A549 (cell line): ENCODE data around the gene ASTN1. TPM values are rescaled to one million over a fixed set of nuclear protein-coding genes. Genes with fewer than 3 reads are reported as not detected.

Experiments
- ATAC-seq, 2 experiments: fragments of 200-7000 bp in 1 of 2; fragments of >200 bp in 1 of 2; cut with Nextera tagmentation in 1 of 2; cut with Tn5 transposase in 1 of 2; 3 replicates each; pipeline versions ENCODE4 v1.8.0 to v1.9.1; 2018 to 2020; ENCODE audit warnings: mild to moderate bottlenecking in 1 of 2, moderate library complexity in 1 of 2
- CTCF ChIA-PET: fragments of 300-600 bp; sonication (Branson Sonifier 250); formaldehyde crosslinking; extraction: SDS; loops from one replicate; lab custom pipeline; 2021; ENCODE audit warnings: antibody characterized with exemption, inconsistent platforms; lab: Yijun Ruan, JAX
- POLR2A ChIA-PET: fragments of 350-600 bp; formaldehyde crosslinking; extraction: SDS; loops from one replicate; lab custom pipeline; 2021; ENCODE audit warnings: antibody characterized with exemption, inconsistent platforms; lab: Yijun Ruan, JAX
- DNase-seq, 2 experiments: peaks; one replicate each; pipeline versions ENCODE4 v3.0.0 to v3.0.0-alpha.2; 2011 to 2016; ENCODE audit warnings: low read depth in 1 of 2, low spot score in 1 of 2
- FAIRE-seq: peaks from 2 replicates; lab custom pipeline; 2011; peaks lifted over from hg19 to GRCh38; lab: Jason Lieb, UNC
- H3K27ac ChIP-seq, 2 experiments: fragments of >200 bp; sonication (Bioruptor Twin); formaldehyde crosslinking; 3 replicates each; pipeline ENCODE4 v1.5.1; 2016 to 2017
- H3K4me1 ChIP-seq: fragments of >200 bp; sonication (Bioruptor Twin); formaldehyde crosslinking; 3 replicates; pipeline ENCODE4 v1.6.1; 2016
- H3K4me2 ChIP-seq: fragments of >200 bp; sonication (Bioruptor Twin); formaldehyde crosslinking; 3 replicates; pipeline ENCODE4 v1.6.1; 2016
- H3K4me3 ChIP-seq: fragments of >200 bp; sonication (Bioruptor Twin); formaldehyde crosslinking; 3 replicates; pipeline ENCODE4 v1.5.1; 2016
- H3K9me3 ChIP-seq: fragments of >200 bp; sonication (Bioruptor Twin); formaldehyde crosslinking; 3 replicates; pipeline ENCODE4 v1.6.1; 2016
- ATOH8 ChIP-seq: fragments of 250-450 bp; sonication (Bioruptor Pico); IDR thresholded peaks from 2 replicates; pipeline ENCODE4 v1.5.0; 2020; ENCODE audit warnings: low read depth, mild to moderate bottlenecking, moderate library complexity
- BHLHE40 ChIP-seq: IDR thresholded peaks from 2 replicates; pipeline ENCODE4 v1.6.1; 2012; ENCODE audit warnings: low read depth, low read length, inconsistent platforms
- CBX2 ChIP-seq: fragments of 200-600 bp; sonication (generic); IDR thresholded peaks from 2 replicates; pipeline ENCODE4 v1.6.1; 2016; ENCODE audit warnings: low read depth, mild to moderate bottlenecking, borderline replicate concordance
- CHD4 ChIP-seq: fragments of 200-600 bp; sonication (generic); IDR thresholded peaks from 2 replicates; pipeline ENCODE4 v1.6.1; 2016; ENCODE audit warnings: antibody characterized with exemption, mild to moderate bottlenecking, borderline replicate concordance
- EP300 ChIP-seq, 2 experiments: fragments of >200 bp; sonication (Bioruptor Twin); formaldehyde crosslinking; IDR thresholded peaks; 2 replicates in 1 of 2; 3 replicates in 1 of 2; pipeline ENCODE4 v1.6.1; 2016 to 2017
- ESRRA ChIP-seq: fragments of 150-350 bp; IDR thresholded peaks from 2 replicates; pipeline ENCODE4 v1.6.1; 2014; ENCODE audit warnings: mild to moderate bottlenecking, low read length, borderline replicate concordance
- HDAC2 ChIP-seq: fragments of 200-600 bp; sonication (generic); IDR thresholded peaks from 2 replicates; pipeline ENCODE4 v1.6.1; 2016
- HES2 ChIP-seq: fragments of >200 bp; sonication (Bioruptor Twin); formaldehyde crosslinking; IDR thresholded peaks from 2 replicates; pipeline ENCODE4 v1.6.1; 2016
- HOXB5 ChIP-seq: fragments of 250-450 bp; sonication (Bioruptor Pico); IDR thresholded peaks from 2 replicates; pipeline ENCODE4 v1.5.0; 2020; ENCODE audit warnings: mild to moderate bottlenecking, moderate library complexity
- JUN ChIP-seq, 2 experiments: fragments of >200 bp; sonication (Bioruptor Twin); formaldehyde crosslinking; IDR thresholded peaks; 2 replicates in 1 of 2; 3 replicates in 1 of 2; pipeline ENCODE4 v1.6.1; 2016 to 2017
- MAFK ChIP-seq: fragments of 450-650 bp; IDR thresholded peaks from 2 replicates; pipeline ENCODE4 v1.6.1; 2014; ENCODE audit not compliant: partially characterized antibody
- MAX ChIP-seq: IDR thresholded peaks from 2 replicates; pipeline ENCODE4 v1.6.1; 2012
- MAZ ChIP-seq: fragments of 150-350 bp; IDR thresholded peaks from 2 replicates; pipeline ENCODE4 v1.6.1; 2014; ENCODE audit warnings: antibody characterized with exemption, low read depth, low read length, borderline replicate concordance
- MYC ChIP-seq: IDR thresholded peaks from 2 replicates; pipeline ENCODE4 v1.6.1; 2012; ENCODE audit warnings: mild to moderate bottlenecking, inconsistent platforms, low read length, improper control_type of control experiment, borderline replicate concordance
- NFE2L2 ChIP-seq: fragments of 150-350 bp; conservative IDR thresholded peaks from 2 replicates; pipeline ENCODE4 v1.6.1; 2014; ENCODE audit warnings: low read length
- NR3C1 ChIP-seq: fragments of >200 bp; sonication (Bioruptor Twin); formaldehyde crosslinking; IDR thresholded peaks from 3 replicates; pipeline ENCODE4 v1.6.1; 2017
- PBX3 ChIP-seq: IDR thresholded peaks from 2 replicates; pipeline ENCODE4 v1.6.1; 2012
- RCOR1 ChIP-seq: fragments of 150-350 bp; IDR thresholded peaks from 2 replicates; pipeline ENCODE4 v1.6.1; 2014; ENCODE audit warnings: antibody characterized with exemption, low read length, low read depth
- REST ChIP-seq: fragments of 200-600 bp; sonication (generic); IDR thresholded peaks from 2 replicates; pipeline ENCODE4 v1.6.1; 2016; ENCODE audit warnings: antibody characterized with exemption, mild to moderate bottlenecking, moderate library complexity
- SREBF2 ChIP-seq: fragments of 450-650 bp; IDR thresholded peaks from 2 replicates; pipeline ENCODE4 v1.6.1; 2014; ENCODE audit warnings: mild to moderate bottlenecking, moderate library complexity
- TP53 ChIP-seq: fragments of 250-450 bp; sonication (Bioruptor Pico); IDR thresholded peaks from 2 replicates; pipeline ENCODE4 v1.5.0; 2021; ENCODE audit warnings: mild to moderate bottlenecking, moderate library complexity
- ZFP36 ChIP-seq: fragments of 450-650 bp; IDR thresholded peaks from 2 replicates; pipeline ENCODE4 v1.6.1; 2014; ENCODE audit warnings: borderline replicate concordance; ENCODE audit not compliant: partially characterized antibody
- ZNF302 ChIP-seq: fragments of 250-450 bp; sonication (Bioruptor Pico); IDR thresholded peaks from 2 replicates; pipeline ENCODE4 v1.9.0; 2021; ENCODE audit warnings: inconsistent platforms, mild to moderate bottlenecking, moderate library complexity
- whole genome bisulfite sequencing: methylation state at CpG from one replicate; pipeline ENCODE4 v1.1.6; 2017; ENCODE audit errors: missing lambda C conversion rate; 5-methylcytosine and 5-hydroxymethylcytosine counted together
- polyA plus RNA-seq, 4 experiments: library from polyadenylated mRNA; depleted of rRNA in 3 of 4; stranded (reverse); fragments of >200 nt; fragmentation: RNase III in 1 of 4; extraction: RNeasy Plus Mini Kit Qiagen cat#74134 plus additional on column Dnase treatment in 1 of 4; gene quantifications; 2 replicates in 3 of 4; 3 replicates in 1 of 4; pipeline ENCODE4 v1.2.3, GENCODE V29; 2011 to 2017

Gene ASTN1
- polyA plus RNA-seq, 2 of the 4 experiments (the other 2 are of a cell fraction): not detected

- H3K4me1 ChIP-seq: peaks cover 7% of the 10 kb centered on the region; the same call in 1 of the 3 replicates
- ChIA-PET POLR2A (no interaction called here), CTCF (interaction anchor here (1.1 to 3.4 kb wide), 3 partner anchors 11 to 128 kb away, joined by 3 to 25 read pairs (median 3); no protein-coding TSS in a partner anchor)
- peak; percentile 46 to 66 for DNase-seq
- peak within 1 kb of the TSS; percentile 45 for H3K4me3 ChIP-seq
- ATAC-seq: peak; percentile 94 to 98
- 33% methylated on average over 18 of the region's 49 CpGs for WGBS
- no peak within 1 kb of the TSS for H3K27ac ChIP-seq
- TF ChIP-seq ZFP36 (no peak), EP300 (IDR thresholded peaks at IDR 0.05) (no peak), RCOR1 (no peak), HOXB5 (no peak), HES2 (no peak), MAX (no peak)
- no peaks in the 10 kb centered on the region for H3K9me3 ChIP-seq
- no peak for FAIRE-seq
- H3K4me2 ChIP-seq: peak within 1 kb of the TSS; percentile 99
Measured at GRCh38 chr1:177170756-177171535, 6.4 kb upstream of the ASTN1 start, which contains the start of gene BRINP2. TSS of gene BRINP2 (plus strand) at chr1:177170958. CDS start at chr1:177229877, 58,919 bp downstream.

GRCh38 chr1:177165069-177165439 is 542 bp upstream of the ASTN1 start:
- Histone ChIP-seq H3K4me1 (no peaks in the 10 kb centered on the region), H3K9me3 (no peaks in the 10 kb centered on the region), H3K27ac (no peak overlapping the region), H3K4me2 (0 out of 3 replicates have a peak overlapping the region, but pooled peaks have one; percentile 52), H3K4me3 (no peak overlapping the region)
- 15% methylated on average over 9 of the region's 9 CpGs for WGBS
- ATAC-seq: no peak; a peak in 1 of 6 replicates
- POLR2A ChIA-PET: no interaction called here
- CTCF ChIA-PET: interaction anchor here (1.4 to 1.8 kb wide), 2 partner anchors 16 to 88 kb away, joined by 3 to 9 read pairs; no protein-coding TSS in a partner anchor
- no peak for DNase-seq
- TF ChIP-seq ATOH8 (CRISPR knock-in tag) (no peak), TP53 (CRISPR knock-in tag) (no peak), PBX3 (no peak), MAFK (no peak)
- FAIRE-seq: no peak

GRCh38 chr1:177163844-177164379 is 600 bp downstream of the ASTN1 start:
- TF ChIP-seq MYC (no peak), JUN (IDR thresholded peaks at IDR 0.05) (no peak), CBX2 (no peak), ZNF302 (CRISPR knock-in tag) (no peak), NR3C1 (no peak), MAFK (no peak), NFE2L2 (no peak)
- CTCF ChIA-PET: interaction anchor here (1.4 to 1.8 kb wide), 2 partner anchors 17 to 87 kb away, joined by 3 to 9 read pairs; no protein-coding TSS in a partner anchor
- Histone ChIP-seq H3K4me1 (no peaks in the 10 kb centered on the region), H3K27ac (no peak overlapping the region), H3K4me3 (peak overlapping the region; percentile 13; the same call in 2 of the 3 replicates), H3K9me3 (no peaks in the 10 kb centered on the region), H3K4me2 (peak overlapping the region; percentile 52)
- no peak for DNase-seq
- FAIRE-seq: no peak
- POLR2A ChIA-PET: no interaction called here
- no peak for ATAC-seq
- 12% methylated on average over 7 of the region's 15 CpGs for WGBS

- no peak overlapping the region for H3K27ac ChIP-seq
- H3K4me3 ChIP-seq: no peak overlapping the region
- H3K4me2 ChIP-seq: no peak overlapping the region
- POLR2A ChIA-PET: no interaction called here
- H3K9me3 ChIP-seq: no peaks in the 10 kb centered on the region
- DNase-seq (no peak), FAIRE-seq (no peak), ATAC-seq (no peak)
- CTCF ChIA-PET: interaction anchor here (1.1 kb wide), 1 partner anchor 20 kb away, joined by 3 read pairs; no protein-coding TSS in a partner anchor
- 0% methylated on average over 2 of the region's 2 CpGs for WGBS
- H3K4me1 ChIP-seq: no peaks in the 10 kb centered on the region
- TF ChIP-seq ZFP36 (no peak), CHD4 (no peak), BHLHE40 (no peak), ESRRA (no peak), SREBF2 (no peak), REST (no peak), HDAC2 (no peak), MAZ (no peak)
Measured at GRCh38 chr1:177162243-177162642, 2.3 kb downstream of the ASTN1 start.
